Measurements from ENCODE around the gene SMS. TPM values are rescaled to one million over a fixed set of nuclear protein-coding genes. Genes with fewer than 3 reads are reported as not detected.

Gene SMS
- total RNA-seq, 1 donor from 2014 or later: 187 TPM

GRCh38 chrX:22032084-22032483 is 91.6 kb downstream of the SMS start, which contains the start of gene PHEX:
PHEX (plus strand) TSS chrX:22032325; CDS start chrX:22033006, 681 bp downstream.
- Mint-ChIP-seq H3K9me3 (ENCODE audit: unreplicated experiment) (no peaks in the 10 kb centered on the region), H3K4me1 (ENCODE audit: low read depth, unreplicated experiment) (no peaks in the 10 kb centered on the region), H3K27ac (ENCODE audit: unreplicated experiment) (no peak within 1 kb of the TSS), H3K4me3 (ENCODE audit: unreplicated experiment) (no peak within 1 kb of the TSS), H3K27me3 (ENCODE audit: low read depth, unreplicated experiment) (no peaks in the 10 kb centered on the region), H3K36me3 (ENCODE audit: low read depth, unreplicated experiment) (no peaks in the 10 kb centered on the region)
- no peak for FAIRE-seq
- Histone ChIP-seq H3K27me3 (ENCODE audit: insufficient read depth, low read length) (no peaks in the 10 kb centered on the region), H3K9me3 (ENCODE audit: insufficient read depth, low read depth, low read length) (no peaks in the 10 kb centered on the region), H2AFZ (ENCODE audit: low read depth, low read length) (no peak within 1 kb of the TSS), H3K79me2 (ENCODE audit: insufficient read depth, low read length) (no peaks in the 10 kb centered on the region), H3K9ac (ENCODE audit: low read length) (no peak within 1 kb of the TSS), H3K4me3 (ENCODE audit: insufficient read depth, low read depth, low read length) (no peak within 1 kb of the TSS), H4K20me1 (ENCODE audit: insufficient read depth, low read length) (no peaks in the 10 kb centered on the region), H3K4me1 (ENCODE audit: insufficient read depth, low read length) (no peaks in the 10 kb centered on the region), H3K36me3 (ENCODE audit: insufficient read depth, low read length) (no peaks in the 10 kb centered on the region), H3K4me2 (ENCODE audit: low read length) (no peak within 1 kb of the TSS), H3K27ac (ENCODE audit: low read depth, low read length) (no peak within 1 kb of the TSS)
- no peak for DNase-seq (ENCODE audit: low read depth)
- TF ChIP-seq EZH2 (IDR thresholded peaks at IDR 0.05; ENCODE audit: insufficient read depth, low read length): no peak
- TF ChIP-seq, protein P1, sequence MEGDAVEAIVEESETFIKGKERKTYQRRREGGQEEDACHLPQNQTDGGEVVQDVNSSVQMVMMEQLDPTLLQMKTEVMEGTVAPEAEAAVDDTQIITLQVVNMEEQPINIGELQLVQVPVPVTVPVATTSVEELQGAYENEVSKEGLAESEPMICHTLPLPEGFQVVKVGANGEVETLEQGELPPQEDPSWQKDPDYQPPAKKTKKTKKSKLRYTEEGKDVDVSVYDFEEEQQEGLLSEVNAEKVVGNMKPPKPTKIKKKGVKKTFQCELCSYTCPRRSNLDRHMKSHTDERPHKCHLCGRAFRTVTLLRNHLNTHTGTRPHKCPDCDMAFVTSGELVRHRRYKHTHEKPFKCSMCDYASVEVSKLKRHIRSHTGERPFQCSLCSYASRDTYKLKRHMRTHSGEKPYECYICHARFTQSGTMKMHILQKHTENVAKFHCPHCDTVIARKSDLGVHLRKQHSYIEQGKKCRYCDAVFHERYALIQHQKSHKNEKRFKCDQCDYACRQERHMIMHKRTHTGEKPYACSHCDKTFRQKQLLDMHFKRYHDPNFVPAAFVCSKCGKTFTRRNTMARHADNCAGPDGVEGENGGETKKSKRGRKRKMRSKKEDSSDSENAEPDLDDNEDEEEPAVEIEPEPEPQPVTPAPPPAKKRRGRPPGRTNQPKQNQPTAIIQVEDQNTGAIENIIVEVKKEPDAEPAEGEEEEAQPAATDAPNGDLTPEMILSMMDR (IDR thresholded peaks at IDR 0.05; ENCODE audit: insufficient read depth, low read depth, low read length): no peak

- no peaks in the 10 kb centered on the region for H3K9me3 Mint-ChIP-seq (ENCODE audit: unreplicated experiment)
- no peak for FAIRE-seq
- H3K36me3 ChIP-seq (ENCODE audit: insufficient read depth, low read length): no peaks in the 10 kb centered on the region
- H3K4me3 Mint-ChIP-seq (ENCODE audit: unreplicated experiment): no peak overlapping the region
- no peaks in the 10 kb centered on the region for H3K27me3 Mint-ChIP-seq (ENCODE audit: low read depth, unreplicated experiment)
- no peak for TF ChIP-seq EZH2 (IDR thresholded peaks at IDR 0.05; ENCODE audit: insufficient read depth, low read length)
- TF ChIP-seq, protein P1 (IDR thresholded peaks at IDR 0.05; ENCODE audit: insufficient read depth, low read depth, low read length): no peak
- no peak overlapping the region for H3K4me3 ChIP-seq (ENCODE audit: insufficient read depth, low read depth, low read length)
- H3K27ac ChIP-seq (ENCODE audit: low read depth, low read length): no peak overlapping the region
- no peaks in the 10 kb centered on the region for H4K20me1 ChIP-seq (ENCODE audit: insufficient read depth, low read length)
- H3K4me1 Mint-ChIP-seq (ENCODE audit: low read depth, unreplicated experiment): no peaks in the 10 kb centered on the region
- no peaks in the 10 kb centered on the region for H3K79me2 ChIP-seq (ENCODE audit: insufficient read depth, low read length)
- H3K9me3 ChIP-seq (ENCODE audit: insufficient read depth, low read depth, low read length): no peaks in the 10 kb centered on the region
- no peak for DNase-seq (ENCODE audit: low read depth)
- H3K27ac Mint-ChIP-seq (ENCODE audit: unreplicated experiment): no peak overlapping the region
- H3K9ac ChIP-seq (ENCODE audit: low read length): no peak overlapping the region
- H3K36me3 Mint-ChIP-seq (ENCODE audit: low read depth, unreplicated experiment): no peaks in the 10 kb centered on the region
- H2AFZ ChIP-seq (ENCODE audit: low read depth, low read length): no peak overlapping the region
- H3K27me3 ChIP-seq (ENCODE audit: insufficient read depth, low read length): no peaks in the 10 kb centered on the region
- no peak overlapping the region for H3K4me2 ChIP-seq (ENCODE audit: low read length)
- no peaks in the 10 kb centered on the region for H3K4me1 ChIP-seq (ENCODE audit: insufficient read depth, low read length)
These were observed 92.0 kb downstream of the SMS start for GRCh38 chrX:22032506-22032905.

- Histone ChIP-seq H3K4me3 (ENCODE audit: insufficient read depth, low read depth, low read length) (no peak overlapping the region), H3K36me3 (ENCODE audit: insufficient read depth, low read length) (no peaks in the 10 kb centered on the region), H3K9ac (ENCODE audit: low read length) (no peak overlapping the region), H3K4me2 (ENCODE audit: low read length) (no peak overlapping the region), H2AFZ (ENCODE audit: low read depth, low read length) (no peak overlapping the region), H3K4me1 (ENCODE audit: insufficient read depth, low read length) (no peaks in the 10 kb centered on the region), H3K79me2 (ENCODE audit: insufficient read depth, low read length) (no peaks in the 10 kb centered on the region), H3K9me3 (ENCODE audit: insufficient read depth, low read depth, low read length) (no peaks in the 10 kb centered on the region), H4K20me1 (ENCODE audit: insufficient read depth, low read length) (no peaks in the 10 kb centered on the region), H3K27me3 (ENCODE audit: insufficient read depth, low read length) (no peaks in the 10 kb centered on the region), H3K27ac (ENCODE audit: low read depth, low read length) (no peak overlapping the region)
- TF ChIP-seq, protein P1 (IDR thresholded peaks at IDR 0.05; ENCODE audit: insufficient read depth, low read depth, low read length): no peak
- TF ChIP-seq EZH2 (IDR thresholded peaks at IDR 0.05; ENCODE audit: insufficient read depth, low read length): no peak
- DNase-seq (ENCODE audit: low read depth) (no peak), FAIRE-seq (no peak)
- Mint-ChIP-seq H3K27me3 (ENCODE audit: low read depth, unreplicated experiment) (no peaks in the 10 kb centered on the region), H3K9me3 (ENCODE audit: unreplicated experiment) (no peaks in the 10 kb centered on the region), H3K27ac (ENCODE audit: unreplicated experiment) (no peak overlapping the region), H3K4me3 (ENCODE audit: unreplicated experiment) (no peak overlapping the region), H3K4me1 (ENCODE audit: low read depth, unreplicated experiment) (no peaks in the 10 kb centered on the region), H3K36me3 (ENCODE audit: low read depth, unreplicated experiment) (no peaks in the 10 kb centered on the region)
These were observed 93.3 kb downstream of the SMS start for GRCh38 chrX:22033818-22034217.

Data from astrocyte (in vitro differentiated cells and primary cell).